ENCODE results near the gene SACM1L.

Gene SACM1L

DNA sequence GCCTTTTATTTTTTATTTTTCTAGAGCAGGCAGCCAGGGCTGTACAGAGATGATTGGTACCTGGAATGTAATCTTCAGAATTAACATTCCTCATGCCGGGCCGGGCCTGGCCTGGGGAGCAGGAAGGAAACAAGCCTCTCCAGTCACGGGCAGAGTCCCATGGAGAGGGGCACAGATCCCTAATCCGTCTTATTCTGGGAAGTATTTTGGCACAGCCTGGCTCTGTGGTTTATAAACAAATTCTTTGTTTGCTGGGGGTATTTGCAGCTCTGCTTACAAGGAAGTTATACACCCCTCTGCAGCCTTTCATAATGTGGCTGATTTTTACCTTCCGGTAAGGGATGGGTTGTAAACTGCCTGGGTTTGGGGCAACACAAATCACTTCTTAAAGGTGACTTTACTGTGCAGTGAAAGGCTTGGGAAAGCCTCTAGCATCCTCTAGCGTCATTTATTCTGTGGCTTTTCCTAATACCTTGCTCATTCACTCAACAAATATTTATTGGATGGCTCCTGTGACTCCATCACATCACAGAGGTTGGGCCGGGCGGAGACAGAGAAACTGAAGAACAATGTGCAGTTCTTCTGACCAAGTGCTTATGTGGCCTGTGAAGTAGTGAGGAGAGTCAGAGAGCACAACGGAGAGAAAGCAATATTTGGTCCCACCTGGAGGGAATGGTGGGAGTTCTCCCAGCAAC is 104.4 kb downstream of the SACM1L start:
- no peak overlapping the region for H3K4me3 ChIP-seq (ENCODE audit: low read depth, low read length)
- TF ChIP-seq CTCF (IDR thresholded peaks at IDR 0.05; ENCODE audit: borderline replicate concordance, insufficient read depth, low read depth, low read length), result no peak

- TF ChIP-seq CTCF (IDR thresholded peaks at IDR 0.05; ENCODE audit: borderline replicate concordance, insufficient read depth, low read depth, low read length), result no peak
Observed at GRCh38 chr3:45794177-45794560, 105.0 kb downstream of the SACM1L start.

DNA sequence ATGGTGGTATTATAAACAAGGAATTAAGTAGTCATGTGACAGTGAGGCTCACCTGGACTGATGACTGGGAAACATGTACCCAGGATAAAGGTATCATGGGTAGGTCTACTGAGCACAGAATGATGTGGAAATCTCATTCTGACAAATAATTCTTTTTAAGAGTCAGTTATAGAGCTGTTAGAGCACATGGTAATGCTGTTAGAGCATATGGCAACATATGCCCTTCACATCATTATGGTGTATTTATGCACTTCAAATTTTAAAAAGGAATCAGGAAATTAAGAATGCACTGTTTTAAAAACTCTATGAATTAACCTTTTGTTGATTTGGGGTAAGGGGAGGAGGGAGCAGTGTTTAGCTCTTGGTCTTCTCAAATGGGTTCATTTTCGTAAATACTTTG is 105.5 kb downstream of the SACM1L start:
- no peak overlapping the region for H3K4me3 ChIP-seq (ENCODE audit: low read depth, low read length)
- TF ChIP-seq CTCF (IDR thresholded peaks at IDR 0.05; ENCODE audit: borderline replicate concordance, insufficient read depth, low read depth, low read length), result no peak

More at GRCh38 chr3:45794177-45794560, 105.0 kb downstream of the SACM1L start:
- H3K4me3 ChIP-seq (ENCODE audit: low read depth, low read length), result no peak overlapping the region
